AG09319 (cell line): ENCODE measurements around the gene P2RY10.

Experiments used
- DNase-seq: peaks from one replicate; pipeline ENCODE4 v3.0.0-alpha.2; 2010; ENCODE audit warnings: low read depth; ENCODE audit errors: extremely low read depth
- TF ChIP-seq, protein P1 (sequence below): IDR thresholded peaks from 2 replicates; pipeline ENCODE4 v1.5.1; 2011; ENCODE audit warnings: low read depth, mild to moderate bottlenecking, inconsistent platforms, low read length, moderate library complexity

Gene P2RY10

DNA sequence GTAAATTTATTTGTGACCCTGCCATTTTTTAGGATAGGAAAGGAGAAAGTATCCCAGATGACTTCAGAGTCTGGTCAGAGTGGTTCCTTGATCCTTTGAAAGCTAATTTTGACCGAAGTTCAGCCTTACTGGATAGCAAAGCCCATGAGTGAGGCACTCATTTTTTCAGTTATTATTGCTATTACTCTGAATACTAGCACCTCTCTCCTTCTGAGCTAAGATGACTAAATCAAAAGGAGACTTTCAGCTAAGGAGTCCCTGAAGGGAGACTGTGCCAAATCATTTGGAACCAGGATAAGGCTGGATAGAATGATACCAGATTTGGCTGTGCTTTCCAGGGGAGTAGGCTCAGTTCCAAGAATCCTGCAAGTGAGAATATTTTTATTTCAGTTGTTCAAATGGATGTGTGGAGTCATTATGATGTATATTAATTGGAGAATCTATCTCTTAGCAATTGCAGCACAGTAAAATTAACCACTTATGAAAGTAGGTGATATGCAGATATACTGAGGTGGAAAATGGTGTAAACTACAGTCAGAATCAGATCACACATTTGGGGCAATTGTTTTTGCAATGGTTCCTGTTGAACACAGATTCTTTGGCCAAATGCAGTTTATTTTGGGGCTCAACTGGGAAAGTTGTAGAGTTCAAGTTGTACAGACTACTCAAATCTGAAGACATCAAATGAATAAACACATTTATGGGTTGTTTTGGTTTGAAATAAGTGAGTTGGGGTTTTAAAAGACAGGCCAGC is 1.2 kb downstream of the P2RY10 start:
- TF ChIP-seq, protein P1, sequence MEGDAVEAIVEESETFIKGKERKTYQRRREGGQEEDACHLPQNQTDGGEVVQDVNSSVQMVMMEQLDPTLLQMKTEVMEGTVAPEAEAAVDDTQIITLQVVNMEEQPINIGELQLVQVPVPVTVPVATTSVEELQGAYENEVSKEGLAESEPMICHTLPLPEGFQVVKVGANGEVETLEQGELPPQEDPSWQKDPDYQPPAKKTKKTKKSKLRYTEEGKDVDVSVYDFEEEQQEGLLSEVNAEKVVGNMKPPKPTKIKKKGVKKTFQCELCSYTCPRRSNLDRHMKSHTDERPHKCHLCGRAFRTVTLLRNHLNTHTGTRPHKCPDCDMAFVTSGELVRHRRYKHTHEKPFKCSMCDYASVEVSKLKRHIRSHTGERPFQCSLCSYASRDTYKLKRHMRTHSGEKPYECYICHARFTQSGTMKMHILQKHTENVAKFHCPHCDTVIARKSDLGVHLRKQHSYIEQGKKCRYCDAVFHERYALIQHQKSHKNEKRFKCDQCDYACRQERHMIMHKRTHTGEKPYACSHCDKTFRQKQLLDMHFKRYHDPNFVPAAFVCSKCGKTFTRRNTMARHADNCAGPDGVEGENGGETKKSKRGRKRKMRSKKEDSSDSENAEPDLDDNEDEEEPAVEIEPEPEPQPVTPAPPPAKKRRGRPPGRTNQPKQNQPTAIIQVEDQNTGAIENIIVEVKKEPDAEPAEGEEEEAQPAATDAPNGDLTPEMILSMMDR: no peak
- DNase-seq: no peak

DNA sequence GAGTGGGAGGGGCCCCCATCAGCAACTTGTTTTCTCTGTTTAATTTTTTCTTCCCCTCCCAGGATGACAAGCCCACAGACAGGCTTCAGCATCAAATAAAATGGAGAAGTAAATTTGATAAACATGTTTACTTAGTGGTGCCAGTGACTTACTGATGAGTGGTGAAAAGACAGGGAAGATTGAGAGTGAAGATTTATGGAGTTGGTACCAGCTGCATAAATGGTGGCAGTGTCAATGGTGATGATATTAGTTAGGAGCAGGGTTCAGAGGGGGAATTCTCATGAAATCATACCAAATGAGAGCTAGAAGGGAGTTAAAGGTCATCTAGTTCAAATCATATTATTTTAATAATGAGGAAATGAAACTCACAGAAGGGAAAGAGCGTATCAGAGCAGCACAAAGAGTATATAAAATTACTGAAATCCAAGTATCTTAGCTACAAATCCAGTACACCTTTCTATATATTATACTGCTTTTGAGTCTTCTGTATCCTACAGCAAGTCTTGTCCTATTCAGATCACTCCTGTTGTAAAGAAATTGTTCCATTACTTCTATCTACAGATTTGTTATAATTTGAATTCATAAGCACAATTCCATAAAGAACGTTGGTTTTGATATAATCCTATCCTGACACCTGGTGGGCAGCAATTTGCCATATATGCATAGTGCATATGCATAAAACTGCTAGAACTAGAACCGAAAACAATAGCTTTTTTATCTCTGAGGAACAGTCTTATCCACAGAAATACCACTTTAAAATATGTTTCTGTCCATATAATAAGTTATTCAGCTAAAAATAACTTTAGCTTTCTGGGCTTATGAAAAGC is 5.0 kb downstream of the P2RY10 start:
- TF ChIP-seq, protein P1: no peak
- DNase-seq: no peak

DNA sequence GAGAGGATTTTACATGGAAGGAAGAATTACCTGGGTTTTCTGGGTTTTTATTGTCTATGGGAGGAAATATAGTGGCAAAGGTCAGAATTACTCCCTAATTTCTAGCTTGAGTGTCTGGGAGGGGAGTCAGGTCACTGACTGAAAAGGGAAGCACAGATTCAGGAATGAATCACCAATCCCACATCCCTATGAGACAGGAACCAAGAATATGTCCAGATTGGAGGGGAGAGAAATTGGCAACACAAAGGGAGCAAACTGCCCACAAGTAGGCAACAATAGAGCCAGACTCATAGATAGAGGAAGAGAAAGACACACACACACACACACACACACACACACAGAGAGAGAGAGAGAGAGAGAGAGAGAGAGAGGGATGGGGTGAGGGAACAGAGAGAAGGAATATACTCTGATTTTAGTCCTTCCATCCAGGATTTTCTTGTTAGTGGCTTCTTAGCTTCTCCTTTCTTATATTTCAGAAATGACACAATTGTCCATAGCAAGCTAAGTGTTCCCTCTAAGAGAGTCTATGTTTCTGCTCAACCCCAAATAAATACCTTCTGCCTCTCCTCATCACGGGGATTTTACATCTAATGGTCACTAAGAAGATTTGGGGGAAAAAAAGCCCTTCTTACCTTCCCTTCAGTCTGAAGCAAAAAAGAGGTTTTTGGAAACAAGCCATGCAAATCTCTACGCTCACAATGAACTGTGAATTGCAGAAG is 12.0 kb downstream of the P2RY10 start:
- DNase-seq: no peak
- TF ChIP-seq, protein P1: no peak

DNA sequence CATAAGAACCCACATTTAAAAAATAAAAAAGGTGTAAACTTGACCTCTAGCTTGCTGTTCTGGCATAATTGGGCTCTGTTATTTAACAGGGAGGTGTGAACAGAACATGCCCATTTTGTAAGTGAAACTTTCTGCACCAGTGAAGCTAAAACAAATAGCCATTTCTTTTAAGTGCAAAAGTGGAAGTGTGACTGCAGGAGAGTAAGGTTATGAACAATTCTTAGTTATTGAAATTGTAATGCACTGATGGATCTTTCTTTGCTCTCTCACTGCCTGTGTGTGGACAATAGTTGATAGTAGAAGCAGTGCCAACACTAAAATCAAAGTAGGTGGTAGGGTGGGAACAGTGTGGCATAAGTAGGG is 12.6 kb downstream of the P2RY10 start:
- TF ChIP-seq, protein P1: no peak
- DNase-seq: no peak

DNA sequence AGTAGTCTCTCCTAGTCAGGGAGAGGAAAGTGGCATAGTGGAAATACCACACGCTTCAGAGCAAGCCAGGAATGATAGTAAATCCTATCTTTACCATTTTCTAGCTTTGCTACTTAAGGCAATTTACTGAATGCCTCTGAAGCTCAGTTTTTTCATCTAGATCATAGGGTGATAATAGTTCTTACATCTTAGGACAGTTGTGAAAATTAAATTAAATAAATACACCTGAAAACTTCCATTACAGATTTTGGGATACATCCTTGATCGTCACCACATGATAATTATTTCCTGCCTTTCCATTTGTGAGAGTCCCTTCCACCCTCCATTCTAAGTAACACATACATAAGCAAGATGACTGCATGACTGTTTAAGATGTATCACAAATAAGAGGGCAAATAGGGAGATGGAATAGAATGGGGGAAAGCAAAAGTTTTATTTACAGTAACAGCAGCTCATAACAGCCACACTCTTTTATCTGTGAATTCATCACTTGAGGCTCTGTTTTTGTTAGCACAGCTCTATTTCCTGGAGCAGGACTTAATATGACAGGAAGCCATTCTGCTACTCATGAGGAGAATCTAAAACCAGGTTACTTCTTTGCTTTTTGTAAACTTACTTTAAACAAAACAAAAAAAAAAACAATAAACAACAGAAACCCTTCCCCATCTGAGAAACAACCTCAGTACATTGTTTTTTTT is 13.4 kb downstream of the P2RY10 start:
- DNase-seq: no peak
- TF ChIP-seq, protein P1: no peak

DNA sequence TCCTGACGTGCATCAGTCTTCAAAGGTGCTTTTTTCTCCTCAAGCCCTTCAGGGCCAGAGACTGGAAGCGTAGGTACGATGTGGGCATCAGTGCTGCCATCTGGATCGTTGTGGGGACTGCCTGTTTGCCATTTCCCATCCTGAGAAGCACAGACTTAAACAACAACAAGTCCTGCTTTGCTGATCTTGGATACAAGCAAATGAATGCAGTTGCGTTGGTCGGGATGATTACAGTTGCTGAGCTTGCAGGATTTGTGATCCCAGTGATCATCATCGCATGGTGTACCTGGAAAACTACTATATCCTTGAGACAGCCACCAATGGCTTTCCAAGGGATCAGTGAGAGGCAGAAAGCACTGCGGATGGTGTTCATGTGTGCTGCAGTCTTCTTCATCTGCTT is 15.7 kb downstream of the P2RY10 start:
- no peak for DNase-seq
- TF ChIP-seq, protein P1: no peak
